Cerebellar nuclear complex (tissue), 1 donor: ENCODE data around the gene ACP1.
"Not testable (repeated sequence)": the region's sequence is repeated elsewhere in the genome, so short reads cannot be mapped to it uniquely, and the experiment has no call there.

ENCODE experiments used
- DNase-seq, 2 experiments: peaks; one replicate each; lab custom pipeline; 2025; lab: John Stamatoyannopoulos, UW

Gene ACP1

DNA sequence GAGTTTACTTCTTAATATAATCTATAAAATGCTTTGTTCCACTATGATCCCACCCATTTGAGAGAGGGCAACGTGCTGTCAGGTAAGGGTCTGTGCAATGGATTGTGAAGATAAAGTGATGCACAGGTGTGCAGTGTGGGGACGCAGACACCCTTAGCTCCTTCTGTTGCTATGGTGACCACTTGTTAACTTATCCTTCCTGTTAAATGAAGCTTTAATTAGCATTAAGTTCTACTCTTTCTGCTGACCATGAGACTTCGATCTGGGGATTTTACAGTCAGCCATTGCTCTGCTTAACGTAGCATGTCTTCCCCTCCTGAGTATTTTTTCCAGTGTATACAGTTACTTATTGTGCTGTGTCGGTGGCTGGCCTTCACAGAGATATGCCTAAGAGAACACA is 46.2 kb downstream of the ACP1 start:
- no peak for DNase-seq

DNA sequence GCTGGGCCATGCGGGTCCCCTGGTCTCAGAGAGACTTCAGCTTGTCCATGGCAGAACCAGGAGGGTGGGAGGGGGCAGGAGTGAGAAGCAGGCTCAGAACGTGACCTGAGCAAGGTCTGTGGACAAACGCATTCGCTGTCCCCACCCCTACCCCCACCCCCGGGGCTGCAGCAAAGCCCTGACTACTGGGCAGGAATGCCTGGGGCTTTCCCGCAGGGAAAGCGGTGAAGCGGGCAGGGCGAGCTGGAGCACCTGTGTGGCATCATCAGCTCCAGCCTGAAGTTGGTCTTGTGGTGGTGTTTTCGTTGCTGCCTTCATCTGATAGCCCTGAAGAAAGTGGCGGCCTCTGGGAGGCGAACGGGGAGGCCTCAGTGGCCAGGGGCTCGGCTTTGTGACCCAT is 49.2 kb downstream of the ACP1 start:
- no peak for DNase-seq

DNA sequence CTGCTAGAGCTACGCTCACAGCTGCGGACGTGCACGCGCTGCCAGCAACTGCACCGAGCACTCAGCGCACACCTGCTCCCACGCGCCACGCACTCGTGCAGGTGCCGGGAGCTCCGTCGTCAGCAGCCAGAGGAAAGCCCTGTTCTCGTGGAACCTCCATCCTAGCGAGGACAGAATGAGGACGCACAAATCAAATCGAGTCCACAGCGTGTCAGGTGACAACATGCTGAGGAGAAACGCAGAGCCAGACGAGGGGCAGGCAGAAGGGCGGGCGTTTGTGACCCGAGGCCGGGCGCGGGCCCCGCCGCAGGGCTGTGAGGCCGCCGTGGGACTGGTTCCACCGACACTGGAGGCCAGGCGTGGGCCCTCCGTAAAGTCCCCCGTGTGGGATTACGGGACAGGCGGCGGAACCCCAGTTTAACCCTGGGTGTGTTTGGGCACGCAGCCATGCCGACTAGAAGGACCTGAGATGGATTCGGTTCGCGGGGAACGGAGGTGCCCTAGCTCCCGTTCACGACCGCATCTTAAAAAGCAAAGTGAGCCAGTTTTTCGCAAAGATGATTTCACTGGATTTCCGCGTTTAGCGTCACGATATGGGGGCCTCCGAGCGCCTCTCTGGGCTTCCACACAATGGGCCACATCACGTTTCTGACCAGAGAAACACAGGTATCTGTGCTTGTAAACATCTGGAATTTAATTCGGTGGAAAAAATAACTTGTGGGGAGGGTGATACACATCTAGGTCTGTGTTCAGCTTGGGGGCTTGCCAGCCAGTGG is 50.0 kb downstream of the ACP1 start:
- no peak for DNase-seq

DNA sequence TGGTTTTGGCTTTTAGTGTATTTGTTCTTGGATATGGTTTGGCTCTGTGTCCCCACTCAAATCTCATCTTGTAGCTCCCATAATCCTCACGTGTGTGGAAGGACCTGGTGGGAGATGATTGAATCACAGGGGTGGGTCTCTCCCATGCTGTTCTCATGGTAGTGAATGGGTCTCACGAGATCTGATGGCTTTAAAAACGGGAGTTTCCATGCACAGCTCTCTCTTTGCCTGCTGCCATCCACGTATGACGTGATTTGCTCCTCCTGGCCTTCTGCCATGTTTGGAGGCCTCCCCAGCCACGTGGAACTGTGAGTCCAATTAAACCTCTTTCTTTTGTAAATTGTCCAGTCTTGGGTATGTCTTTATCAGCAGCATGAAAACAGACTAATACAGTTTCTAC is 51.2 kb downstream of the ACP1 start:
- DNase-seq = not testable (repeated sequence)

DNA sequence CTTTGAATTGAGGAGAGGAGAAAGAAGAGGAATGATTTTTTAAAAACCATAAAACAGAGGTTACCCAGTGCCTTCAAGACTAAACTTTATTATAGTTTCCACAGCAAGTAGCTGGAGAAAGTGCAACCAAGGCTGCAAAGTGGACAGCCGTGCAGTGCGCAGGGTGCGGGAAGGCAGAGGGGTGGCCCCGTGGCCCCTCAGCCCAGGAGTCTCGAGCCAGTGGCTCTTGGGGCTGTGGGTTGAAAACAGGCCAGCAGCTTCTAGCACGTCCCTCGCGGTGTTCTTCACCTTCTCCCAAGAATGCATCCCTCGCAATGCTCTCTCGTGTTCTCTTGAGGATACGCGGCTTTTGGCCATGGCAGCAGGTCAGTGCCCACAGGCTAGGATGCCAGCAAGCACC is 51.6 kb downstream of the ACP1 start:
- no peak for DNase-seq

DNA sequence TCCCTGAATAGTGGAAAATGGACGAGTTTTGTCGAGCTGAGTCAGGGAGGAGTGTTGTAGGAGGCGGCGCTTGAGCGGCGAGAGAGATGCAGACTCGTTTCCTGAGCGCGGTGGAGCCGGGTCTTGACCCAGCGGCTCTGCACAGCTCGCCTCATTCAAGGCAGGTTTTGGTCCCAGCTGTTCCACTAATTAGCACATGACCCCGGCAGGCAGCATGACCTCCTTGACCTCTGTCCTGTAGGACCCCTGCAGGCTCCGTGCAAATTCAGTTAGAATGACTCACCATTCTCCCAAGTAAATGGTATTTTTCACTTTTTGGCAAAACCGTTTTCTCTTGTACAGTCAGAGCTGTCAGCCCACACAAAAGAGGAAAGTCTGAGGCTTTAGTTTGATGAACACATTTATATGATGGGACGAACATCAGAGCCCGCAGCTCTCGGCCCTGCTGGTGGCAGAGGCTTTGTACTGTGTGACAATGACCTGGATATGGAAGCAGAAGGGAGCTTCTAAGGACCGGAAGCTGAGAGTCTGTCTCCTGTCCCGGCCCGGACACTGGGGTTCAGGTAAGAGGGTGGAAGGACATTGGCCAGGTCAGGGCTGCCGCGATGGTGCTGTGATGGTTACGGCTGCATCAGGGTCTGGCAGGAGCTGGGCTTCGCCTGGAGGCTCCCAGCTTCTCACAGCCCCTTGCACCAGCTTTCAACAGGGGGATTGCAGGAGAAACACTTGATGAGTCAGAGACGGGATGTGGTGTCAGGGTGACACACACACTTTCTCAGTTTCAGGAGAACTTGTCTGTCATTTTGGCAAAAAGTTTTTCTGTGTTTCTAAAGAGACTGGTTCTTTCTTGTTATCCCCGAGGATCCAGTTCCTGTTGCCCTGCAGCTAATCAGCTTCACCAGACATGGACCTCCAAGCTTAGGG is 53.0 kb downstream of the ACP1 start:
- no peak for DNase-seq

GRCh38 chr2:319059-319600 is 54.4 kb downstream of the ACP1 start:
- DNase-seq = no peak

- DNase-seq = no peak
Measured at GRCh38 chr2:320561-320960, 55.8 kb downstream of the ACP1 start.

DNA sequence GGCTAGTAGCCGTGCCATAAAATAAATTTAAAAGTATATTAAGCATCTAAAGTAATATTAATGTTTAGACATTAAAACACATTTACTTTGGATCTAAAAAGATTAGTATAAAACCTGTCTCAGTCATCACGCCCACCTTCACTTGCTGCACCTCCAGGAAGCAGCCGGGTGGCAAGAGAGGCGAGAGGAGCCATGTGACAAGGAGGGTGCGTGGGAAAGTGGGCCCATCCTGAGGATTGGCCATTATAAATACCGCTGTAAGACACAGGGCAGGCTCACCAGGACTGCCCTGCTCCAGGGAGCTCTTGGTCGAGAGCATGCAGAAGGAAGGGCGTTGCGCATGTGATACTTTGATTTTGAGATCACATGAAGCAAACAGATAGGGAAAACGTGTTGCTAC is 57.6 kb downstream of the ACP1 start:
- DNase-seq = no peak

DNA sequence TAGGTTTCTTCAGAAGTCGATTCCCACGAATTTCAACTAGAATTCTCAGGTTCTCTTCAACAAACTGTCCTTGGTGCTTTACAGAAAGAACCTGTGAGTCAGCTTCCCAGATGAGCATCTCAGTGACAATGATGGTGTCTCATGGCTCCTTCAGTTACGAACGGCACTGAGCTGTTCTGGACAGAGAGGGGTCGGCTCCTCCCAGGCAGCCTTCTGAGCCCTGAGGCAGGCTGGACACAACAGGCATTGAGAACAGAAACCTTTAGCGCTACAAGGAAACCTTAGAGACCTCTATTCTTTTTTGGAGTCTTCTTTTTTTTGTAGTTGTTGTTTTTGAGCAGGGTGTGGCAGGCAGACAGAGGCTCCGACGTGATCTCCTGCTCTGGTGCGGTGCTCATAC is 58.3 kb downstream of the ACP1 start:
- DNase-seq = no peak
